ENCODE results near the gene RGS19.

Gene RGS19

DNA sequence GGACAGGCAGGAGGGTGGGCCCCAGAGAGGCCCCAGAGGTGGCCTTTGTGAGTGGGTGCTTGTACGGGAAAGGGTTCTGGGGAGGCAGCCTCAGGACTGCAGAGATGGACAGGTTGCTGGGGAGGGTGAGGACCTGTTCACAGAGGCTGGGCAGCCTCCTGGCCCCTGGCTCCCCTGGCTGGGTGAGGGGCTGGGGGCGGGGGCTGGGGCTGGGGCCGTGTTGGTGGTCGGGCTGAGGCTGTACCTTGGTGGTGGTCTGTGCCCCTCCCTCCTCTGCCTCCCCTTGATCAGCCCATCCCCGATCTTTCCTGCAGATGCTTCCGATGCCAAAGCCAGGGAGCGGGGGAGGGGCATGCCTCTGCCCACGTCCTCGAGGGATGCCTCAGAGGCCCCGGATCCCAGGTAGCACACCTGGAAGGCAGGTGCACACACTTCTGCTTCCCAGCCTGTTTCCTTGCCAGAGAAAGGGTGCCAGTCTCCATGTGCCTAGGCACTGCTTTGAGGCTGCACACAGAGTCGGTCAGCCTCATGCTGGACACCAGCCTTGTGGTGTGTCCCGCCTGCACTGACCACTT, 11.5 kb downstream of the RGS19 start:
- TF ChIP-seq, protein P1, sequence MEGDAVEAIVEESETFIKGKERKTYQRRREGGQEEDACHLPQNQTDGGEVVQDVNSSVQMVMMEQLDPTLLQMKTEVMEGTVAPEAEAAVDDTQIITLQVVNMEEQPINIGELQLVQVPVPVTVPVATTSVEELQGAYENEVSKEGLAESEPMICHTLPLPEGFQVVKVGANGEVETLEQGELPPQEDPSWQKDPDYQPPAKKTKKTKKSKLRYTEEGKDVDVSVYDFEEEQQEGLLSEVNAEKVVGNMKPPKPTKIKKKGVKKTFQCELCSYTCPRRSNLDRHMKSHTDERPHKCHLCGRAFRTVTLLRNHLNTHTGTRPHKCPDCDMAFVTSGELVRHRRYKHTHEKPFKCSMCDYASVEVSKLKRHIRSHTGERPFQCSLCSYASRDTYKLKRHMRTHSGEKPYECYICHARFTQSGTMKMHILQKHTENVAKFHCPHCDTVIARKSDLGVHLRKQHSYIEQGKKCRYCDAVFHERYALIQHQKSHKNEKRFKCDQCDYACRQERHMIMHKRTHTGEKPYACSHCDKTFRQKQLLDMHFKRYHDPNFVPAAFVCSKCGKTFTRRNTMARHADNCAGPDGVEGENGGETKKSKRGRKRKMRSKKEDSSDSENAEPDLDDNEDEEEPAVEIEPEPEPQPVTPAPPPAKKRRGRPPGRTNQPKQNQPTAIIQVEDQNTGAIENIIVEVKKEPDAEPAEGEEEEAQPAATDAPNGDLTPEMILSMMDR (IDR thresholded peaks at IDR 0.05; ENCODE audit: low read depth, low read length), result no peak
- in situ Hi-C loops (cut with HindIII; ENCODE audit: low sequenced_read_pairs), result no loop called here
- no peak for DNase-seq (ENCODE audit: low read depth, low spot score)
- no peak overlapping the region for H3K4me3 ChIP-seq (ENCODE audit: low read depth, low read length)

DNA sequence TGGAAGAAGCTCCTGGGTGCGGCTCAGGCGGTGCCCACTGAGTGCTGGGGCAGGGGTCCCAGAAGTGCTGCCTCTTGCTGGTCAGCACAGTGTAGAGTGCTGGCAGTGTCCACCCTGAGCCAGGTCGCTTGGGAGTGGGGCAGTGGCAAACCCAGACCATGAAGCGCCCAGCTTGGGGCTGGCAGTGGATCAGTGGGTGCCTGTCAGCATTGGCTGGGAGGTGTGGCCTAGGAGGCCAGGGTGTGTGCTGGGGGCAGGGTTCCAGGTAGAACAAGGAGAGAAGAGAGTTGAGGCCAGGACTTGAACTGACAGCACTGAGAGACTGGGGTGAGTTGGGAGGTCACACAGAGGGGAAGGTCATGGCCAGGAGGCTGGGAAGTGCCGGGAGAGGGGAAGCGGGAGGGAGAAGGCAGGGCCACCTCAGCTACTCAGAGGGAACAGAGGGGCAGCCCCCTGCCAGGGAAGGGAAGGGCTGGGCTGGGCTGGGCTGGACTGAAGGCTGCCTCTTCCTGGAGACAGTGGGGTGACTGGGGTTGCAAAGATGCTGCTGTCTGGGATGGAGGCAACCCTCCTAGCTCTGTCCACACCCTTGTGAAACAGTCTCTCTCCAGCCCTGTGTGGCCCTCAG, 12.2 kb downstream of the RGS19 start:
- in situ Hi-C loops (cut with HindIII; ENCODE audit: low sequenced_read_pairs), result no loop called here
- TF ChIP-seq, protein P1 (IDR thresholded peaks at IDR 0.05; ENCODE audit: low read depth, low read length), result no peak
- no peak overlapping the region for H3K4me3 ChIP-seq (ENCODE audit: low read depth, low read length)

DNA sequence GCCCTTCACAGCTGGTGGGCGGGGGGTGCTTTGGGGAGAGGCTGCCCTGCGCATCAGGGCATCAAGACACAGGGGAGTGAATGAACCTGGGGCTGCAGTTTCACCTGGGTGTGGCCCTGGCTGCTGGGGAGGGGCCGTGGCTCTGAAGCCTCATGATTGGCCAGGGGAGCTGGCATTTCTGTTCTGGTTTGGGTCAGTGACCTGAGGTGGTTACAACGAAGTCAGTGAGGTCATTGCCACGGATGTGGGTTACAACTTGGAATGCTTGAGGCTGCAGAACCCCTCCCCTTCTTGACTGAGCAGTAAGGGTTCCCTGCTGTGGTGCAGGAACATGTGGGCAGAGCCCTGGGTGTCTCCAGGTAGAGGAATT, 13.4 kb downstream of the RGS19 start:
- in situ Hi-C loops (cut with HindIII; ENCODE audit: low sequenced_read_pairs), result no loop called here
- TF ChIP-seq, protein P1 (IDR thresholded peaks at IDR 0.05; ENCODE audit: low read depth, low read length), result no peak
- DNase-seq (ENCODE audit: low read depth, low spot score), result peak; percentile 81
- no peak overlapping the region for H3K4me3 ChIP-seq (ENCODE audit: low read depth, low read length)

More for the DNA sequence above, 12.2 kb downstream of the RGS19 start:
- no peak for DNase-seq (ENCODE audit: low read depth, low spot score)

DNA sequence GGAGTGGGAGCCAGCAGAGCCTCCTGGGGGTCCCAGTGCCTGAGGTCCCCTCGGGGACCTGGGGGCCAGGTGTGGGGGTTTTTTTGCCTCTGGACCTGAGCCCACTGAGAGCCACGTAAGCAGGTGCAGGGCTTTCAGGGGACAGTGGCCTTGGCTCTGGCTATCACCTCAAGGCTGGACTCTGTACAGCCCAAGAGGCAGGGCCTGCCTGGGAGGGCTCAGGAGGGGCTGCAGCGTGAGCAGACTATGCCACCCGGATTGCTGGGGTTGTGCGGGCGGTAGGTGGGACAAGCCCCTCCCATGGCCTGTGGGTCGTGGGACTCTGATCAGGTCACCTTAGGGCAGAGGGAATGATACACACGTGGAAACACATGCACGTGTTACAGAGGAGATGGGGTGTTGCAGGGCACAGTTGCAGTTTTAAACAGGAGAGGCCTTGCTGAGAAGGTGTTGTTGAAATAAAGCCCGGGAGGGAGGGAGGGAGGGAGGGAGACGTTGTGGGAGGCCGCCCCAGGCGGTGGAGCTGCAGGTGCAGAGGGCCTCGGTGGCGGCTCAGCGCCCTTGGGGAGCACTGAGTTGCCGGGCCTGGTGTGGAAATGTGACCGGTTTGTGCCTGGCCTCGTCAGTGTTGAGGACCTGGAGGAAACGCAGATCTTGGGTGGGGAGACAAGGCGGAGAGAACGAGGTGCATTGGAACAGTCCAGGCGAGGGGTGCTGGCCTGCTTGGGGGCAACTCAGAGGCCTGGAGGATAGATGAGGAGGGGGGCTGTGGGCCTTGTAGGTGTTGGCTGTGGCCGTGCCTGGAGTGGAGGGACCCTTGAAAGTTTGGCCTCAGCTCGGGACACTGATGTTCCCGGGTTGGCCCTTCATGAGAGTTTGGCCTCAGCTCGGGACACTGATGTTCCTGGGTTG, 14.0 kb downstream of the RGS19 start:
- H3K4me3 ChIP-seq (ENCODE audit: low read depth, low read length), result no peak overlapping the region
- no peak for DNase-seq (ENCODE audit: low read depth, low spot score)
- TF ChIP-seq, protein P1 (IDR thresholded peaks at IDR 0.05; ENCODE audit: low read depth, low read length), result no peak
- in situ Hi-C loops (cut with HindIII; ENCODE audit: low sequenced_read_pairs), result no loop called here

DNA sequence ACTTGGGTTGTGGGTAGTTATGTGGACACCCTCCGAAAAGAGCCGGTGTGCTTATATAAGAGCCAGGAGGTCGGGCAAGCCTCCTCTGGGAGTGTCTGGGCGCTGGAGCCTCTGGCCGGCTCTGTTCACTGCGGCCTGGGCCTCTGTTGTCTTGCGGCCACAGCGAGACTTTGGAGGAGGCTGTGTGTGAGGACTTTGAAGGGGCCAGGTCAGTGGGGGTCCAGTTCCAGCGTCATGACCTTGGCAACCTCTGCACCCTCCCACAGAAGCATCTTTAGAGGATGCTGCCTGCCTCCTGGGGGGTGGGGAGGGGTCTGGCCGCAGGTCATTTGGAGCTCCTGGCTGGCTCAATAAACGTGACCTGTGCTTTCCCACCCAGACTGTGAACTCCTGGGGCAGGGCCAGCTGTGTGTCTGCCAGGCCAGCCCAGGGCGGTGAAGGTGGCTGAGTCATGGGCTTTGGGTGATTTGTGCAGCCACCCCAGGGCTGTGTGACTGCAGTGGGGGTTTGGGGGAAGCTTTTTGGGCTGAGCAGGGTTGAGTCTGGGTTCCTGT, 15.1 kb downstream of the RGS19 start:
- H3K4me3 ChIP-seq (ENCODE audit: low read depth, low read length), result peak overlapping the region; percentile 80
- in situ Hi-C loops (cut with HindIII; ENCODE audit: low sequenced_read_pairs), result no loop called here
- peak; percentile 45 for DNase-seq (ENCODE audit: low read depth, low spot score)
- TF ChIP-seq, protein P1 (IDR thresholded peaks at IDR 0.05; ENCODE audit: low read depth, low read length), result no peak

DNA sequence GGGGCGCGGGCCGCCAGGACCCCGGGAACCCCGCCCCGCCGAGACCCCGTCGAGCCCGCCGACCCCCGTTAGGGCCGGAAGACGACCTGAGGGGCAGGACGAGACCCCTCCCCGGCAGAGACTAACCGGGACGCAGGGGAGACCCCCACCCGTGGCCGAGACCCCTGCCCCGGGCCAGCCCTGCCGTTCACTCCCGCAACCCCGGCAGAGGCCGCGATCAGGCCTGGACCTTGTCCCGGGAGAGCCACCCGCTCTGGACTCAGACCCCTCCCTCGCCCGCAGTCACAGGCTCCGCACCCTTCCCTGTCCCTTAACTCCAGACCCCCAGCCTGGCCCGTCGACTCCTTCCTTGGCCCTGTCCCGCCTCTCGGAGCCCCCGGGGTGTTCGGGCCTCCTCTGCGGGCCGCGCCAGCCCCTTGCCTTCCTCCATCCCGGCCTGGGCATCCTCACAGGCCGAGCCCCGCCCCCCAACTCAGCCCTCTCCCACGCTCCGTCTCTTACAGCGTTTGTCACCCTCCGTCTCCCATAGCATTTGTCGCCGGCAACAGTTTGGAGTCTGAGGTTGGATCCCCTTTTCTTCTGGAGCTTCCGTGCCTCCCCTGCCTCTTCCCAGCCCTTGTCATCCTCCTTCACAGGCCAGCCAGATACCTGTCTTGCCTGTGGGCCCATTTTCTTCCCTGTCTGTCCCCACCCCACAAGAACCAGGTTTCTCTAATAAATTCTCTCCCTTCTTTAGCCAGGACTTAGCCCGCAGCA, 15.8 kb downstream of the RGS19 start:
- in situ Hi-C loops (cut with HindIII; ENCODE audit: low sequenced_read_pairs), result no loop called here
- DNase-seq (ENCODE audit: low read depth, low spot score), result no peak
- TF ChIP-seq, protein P1 (IDR thresholded peaks at IDR 0.05; ENCODE audit: low read depth, low read length), result no peak
- peak overlapping the region; percentile 80 for H3K4me3 ChIP-seq (ENCODE audit: low read depth, low read length)
